Lung (tissue), 12 donors: ENCODE results near the gene RAC3. TPM values are rescaled to one million over a fixed set of nuclear protein-coding genes. Genes with fewer than 3 reads are reported as not detected.

Experiments used
- ATAC-seq: fragments of 200-7000 bp; cut with Tn5 transposase; one replicate; pipeline ENCODE4 v1.9.1; 2020; ENCODE audit warnings: moderate number of reproducible peaks; ENCODE audit not compliant: insufficient read depth, low FRiP score
- DNase-seq, 3 donors: peaks; one replicate each; pipeline ENCODE4 v3.0.0-alpha.2; 2013 to 2017
- H3K27ac ChIP-seq, 2 donors: one replicate each; pipeline ENCODE4 v1.5.1; 2013; ENCODE audit warnings: mild to moderate bottlenecking in 2 of 2, moderate library complexity in 2 of 2, control low read depth in 1 of 2, inconsistent platforms in 1 of 2, low read depth in 1 of 2, low read length in 1 of 2
- H3K27me3 ChIP-seq, 3 donors: one replicate each; pipeline ENCODE4 v1.5.1; 2013; ENCODE audit warnings: low read length in 2 of 3; ENCODE audit not compliant: control insufficient read depth in 3 of 3, insufficient read depth in 3 of 3
- H3K36me3 ChIP-seq, 4 donors: one replicate each; pipeline ENCODE4 v1.5.1; 2013; ENCODE audit warnings: low read length in 4 of 4, mild to moderate bottlenecking in 1 of 4, moderate library complexity in 1 of 4; ENCODE audit not compliant: control insufficient read depth in 4 of 4, insufficient read depth in 4 of 4
- H3K4me1 ChIP-seq, 5 donors: one replicate each; pipeline ENCODE4 v1.5.1; 2013; ENCODE audit warnings: low read length in 5 of 5, mild to moderate bottlenecking in 2 of 5, moderate library complexity in 1 of 5; ENCODE audit not compliant: control insufficient read depth in 5 of 5, insufficient read depth in 5 of 5
- H3K4me3 ChIP-seq: one replicate; pipeline ENCODE4 v1.5.1; 2013; ENCODE audit warnings: mild to moderate bottlenecking, control low read depth, moderate library complexity
- H3K9ac ChIP-seq, 2 donors: one replicate each; pipeline ENCODE4 v1.5.1; 2013; ENCODE audit warnings: low read length in 2 of 2, control low read depth in 1 of 2; ENCODE audit not compliant: insufficient read depth in 1 of 2
- H3K9me3 ChIP-seq, 4 donors: one replicate each; pipeline ENCODE4 v1.5.1; 2013; ENCODE audit warnings: low read length in 3 of 4, mild to moderate bottlenecking in 1 of 4, moderate library complexity in 1 of 4; ENCODE audit not compliant: control insufficient read depth in 4 of 4, insufficient read depth in 3 of 4
- WGBS, 2 donors: extraction: QIAGEN DNeasy Blood & Tissue Kit; methylation state at CpG; one replicate each; pipeline ENCODE4 v1.1.7; 2013; 5-methylcytosine and 5-hydroxymethylcytosine counted together
- polyA plus RNA-seq, 2 donors: library from polyadenylated mRNA; stranded (reverse); fragments of 200-250 nt; gene quantifications; one replicate each; pipeline ENCODE4 v1.2.1, GENCODE V29; 2013
- total RNA-seq, 2 donors: library from RNA; depleted of rRNA in 1 of 2; stranded (reverse); fragments of >200 nt in 1 of 2; gene quantifications; one replicate each; pipeline ENCODE4 v1.2.1, GENCODE V29; 2014 to 2021
- TF ChIP-seq, protein P1 (sequence below): IDR thresholded peaks from 2 replicates; pipeline ENCODE4 v1.5.1; 2012; ENCODE audit warnings: mild to moderate bottlenecking; ENCODE audit errors: control extremely low read depth, extremely low read depth
- donor health status: control.
- donor health status: control.
- donor health status: Bipolar disorder and iron deficiency.
- donor health status: healthy.
- donor health status: DM: yes; HTN: yes; CAD: no.

RAC3 gene
- total and polyA plus RNA-seq, 4 donors = 6.0 to 8.3 (median 8.1) TPM

- no peaks in the 10 kb centered on the region for H3K9me3 ChIP-seq
- no peaks in the 10 kb centered on the region for H3K27me3 ChIP-seq
- WGBS, 2 donors = 83 to 92% methylated on average over 37 of the region's 37 CpGs
- H3K27ac ChIP-seq = no peak overlapping the region
- no peak overlapping the region for H3K9ac ChIP-seq
- H3K4me1 ChIP-seq = peaks cover 0 to 49% (median 22%) of the 10 kb centered on the region in 5 donors
- no peak overlapping the region for H3K4me3 ChIP-seq
- ATAC-seq (no peak), DNase-seq (no peak)
- peaks cover 0 to 19% (median 4%) of the 10 kb centered on the region in 4 donors for H3K36me3 ChIP-seq
- TF ChIP-seq, protein P1, sequence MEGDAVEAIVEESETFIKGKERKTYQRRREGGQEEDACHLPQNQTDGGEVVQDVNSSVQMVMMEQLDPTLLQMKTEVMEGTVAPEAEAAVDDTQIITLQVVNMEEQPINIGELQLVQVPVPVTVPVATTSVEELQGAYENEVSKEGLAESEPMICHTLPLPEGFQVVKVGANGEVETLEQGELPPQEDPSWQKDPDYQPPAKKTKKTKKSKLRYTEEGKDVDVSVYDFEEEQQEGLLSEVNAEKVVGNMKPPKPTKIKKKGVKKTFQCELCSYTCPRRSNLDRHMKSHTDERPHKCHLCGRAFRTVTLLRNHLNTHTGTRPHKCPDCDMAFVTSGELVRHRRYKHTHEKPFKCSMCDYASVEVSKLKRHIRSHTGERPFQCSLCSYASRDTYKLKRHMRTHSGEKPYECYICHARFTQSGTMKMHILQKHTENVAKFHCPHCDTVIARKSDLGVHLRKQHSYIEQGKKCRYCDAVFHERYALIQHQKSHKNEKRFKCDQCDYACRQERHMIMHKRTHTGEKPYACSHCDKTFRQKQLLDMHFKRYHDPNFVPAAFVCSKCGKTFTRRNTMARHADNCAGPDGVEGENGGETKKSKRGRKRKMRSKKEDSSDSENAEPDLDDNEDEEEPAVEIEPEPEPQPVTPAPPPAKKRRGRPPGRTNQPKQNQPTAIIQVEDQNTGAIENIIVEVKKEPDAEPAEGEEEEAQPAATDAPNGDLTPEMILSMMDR = no peak
Observed at GRCh38 chr17:81993729-81994592, 37.5 kb upstream of the RAC3 start.

GRCh38 chr17:81994593-81995462, 36.6 kb upstream of the RAC3 start:
- Histone ChIP-seq H3K4me3 (no peak overlapping the region), H3K9ac (peak overlapping the region in 1 of 2 donors; percentile 13), H3K27ac (no peak overlapping the region), H3K9me3 (no peaks in the 10 kb centered on the region), H3K4me1 (peaks cover 0 to 52% (median 22%) of the 10 kb centered on the region in 5 donors), H3K27me3 (no peaks in the 10 kb centered on the region), H3K36me3 (peaks cover 0 to 19% (median 4%) of the 10 kb centered on the region in 4 donors)
- ATAC-seq (no peak), DNase-seq (peak; percentile 60 to 76 (median 72))
- WGBS, 2 donors = 65 to 78% methylated on average over 38 to 39 of the region's 39 CpGs
- TF ChIP-seq, protein P1 = no peak

DNA sequence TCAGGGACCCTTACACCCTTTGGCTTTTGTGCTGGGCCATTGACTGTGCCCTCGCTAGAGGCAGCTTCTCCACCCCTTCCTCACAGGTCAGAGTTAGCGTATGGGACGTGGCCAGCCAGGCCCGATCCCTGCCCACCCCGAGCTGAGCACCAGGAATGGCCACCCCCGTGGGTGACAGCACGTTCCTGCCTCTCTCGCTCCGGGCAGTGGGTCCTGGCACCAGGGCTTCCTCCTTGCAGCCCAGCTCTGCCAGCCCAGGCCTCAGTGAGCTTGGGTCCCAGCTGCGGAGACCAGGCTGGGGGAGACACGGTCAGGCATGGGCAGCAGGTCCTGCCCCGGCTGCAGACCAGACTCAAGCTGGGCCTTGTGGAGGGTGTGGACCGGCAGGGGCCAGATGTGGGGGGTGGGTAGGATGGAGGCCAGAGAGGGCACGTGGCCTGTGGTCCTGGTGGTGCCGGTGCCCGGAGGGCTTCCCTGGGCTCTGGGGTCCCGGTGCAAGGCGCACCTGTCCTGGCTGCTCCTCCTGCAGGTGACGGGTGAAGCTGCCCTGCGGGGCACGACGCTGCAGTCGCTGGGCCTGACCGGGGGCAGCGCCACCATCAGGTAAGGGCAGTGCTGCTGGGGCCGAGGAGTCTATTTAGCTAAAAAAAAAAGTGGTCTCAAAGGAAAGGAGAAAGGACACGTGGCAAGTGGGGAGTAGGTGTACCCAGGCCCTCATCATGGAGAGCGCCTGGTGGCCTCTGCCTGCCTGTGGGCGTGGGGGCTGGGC, 35.8 kb upstream of the RAC3 start:
- no peak for ATAC-seq
- no peaks in the 10 kb centered on the region for H3K9me3 ChIP-seq
- H3K4me3 ChIP-seq = no peak overlapping the region
- TF ChIP-seq, protein P1 = no peak
- H3K27me3 ChIP-seq = no peaks in the 10 kb centered on the region
- H3K9ac ChIP-seq = peak overlapping the region in 1 of 2 donors; percentile 13
- H3K27ac ChIP-seq = no peak overlapping the region
- DNase-seq = no peak
- H3K36me3 ChIP-seq = peaks cover 0 to 19% (median 1%) of the 10 kb centered on the region in 4 donors
- H3K4me1 ChIP-seq = peaks cover 0 to 60% (median 21%) of the 10 kb centered on the region in 5 donors
- WGBS, 2 donors = 94 to 97% methylated on average over 28 to 29 of the region's 29 CpGs
